GM12892 (cell line): ENCODE results near the gene UBXN2A.

Source experiments
- POLR2A ChIP-seq: IDR thresholded peaks from 2 replicates; pipeline ENCODE4 v1.6.1; 2011; ENCODE audit warnings: low read depth, low read length, control low read depth
- TAF1 ChIP-seq: IDR thresholded peaks from 2 replicates; pipeline ENCODE4 v1.6.1; 2011; ENCODE audit warnings: low read depth, mild to moderate bottlenecking, control low read depth, low read length, borderline replicate concordance

- TF ChIP-seq TAF1 (no peak), POLR2A (no peak)
Observed at GRCh38 chr2:23994567-23994966, 54.3 kb downstream of the UBXN2A start.
